ENCODE results near the gene ZNF317. TPM values are rescaled to one million over a fixed set of nuclear protein-coding genes. Genes with fewer than 3 reads are reported as not detected.

ZNF317 gene
- polyA plus RNA-seq, 1 experiment = 16.2 TPM

GRCh38 chr19:9165261-9165660 is 25.1 kb downstream of the ZNF317 start:
- no peaks in the 10 kb centered on the region for H3K27me3 ChIP-seq (ENCODE audit: control insufficient read depth, insufficient read depth, low read length)
- H3K36me3 ChIP-seq (ENCODE audit: control insufficient read depth, insufficient read depth, low read length) = peaks cover 10% of the 10 kb centered on the region
- TF ChIP-seq, protein P1, sequence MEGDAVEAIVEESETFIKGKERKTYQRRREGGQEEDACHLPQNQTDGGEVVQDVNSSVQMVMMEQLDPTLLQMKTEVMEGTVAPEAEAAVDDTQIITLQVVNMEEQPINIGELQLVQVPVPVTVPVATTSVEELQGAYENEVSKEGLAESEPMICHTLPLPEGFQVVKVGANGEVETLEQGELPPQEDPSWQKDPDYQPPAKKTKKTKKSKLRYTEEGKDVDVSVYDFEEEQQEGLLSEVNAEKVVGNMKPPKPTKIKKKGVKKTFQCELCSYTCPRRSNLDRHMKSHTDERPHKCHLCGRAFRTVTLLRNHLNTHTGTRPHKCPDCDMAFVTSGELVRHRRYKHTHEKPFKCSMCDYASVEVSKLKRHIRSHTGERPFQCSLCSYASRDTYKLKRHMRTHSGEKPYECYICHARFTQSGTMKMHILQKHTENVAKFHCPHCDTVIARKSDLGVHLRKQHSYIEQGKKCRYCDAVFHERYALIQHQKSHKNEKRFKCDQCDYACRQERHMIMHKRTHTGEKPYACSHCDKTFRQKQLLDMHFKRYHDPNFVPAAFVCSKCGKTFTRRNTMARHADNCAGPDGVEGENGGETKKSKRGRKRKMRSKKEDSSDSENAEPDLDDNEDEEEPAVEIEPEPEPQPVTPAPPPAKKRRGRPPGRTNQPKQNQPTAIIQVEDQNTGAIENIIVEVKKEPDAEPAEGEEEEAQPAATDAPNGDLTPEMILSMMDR (IDR thresholded peaks at IDR 0.05; ENCODE audit: insufficient read depth, low read depth, low read length) = no peak
- POLR2A ChIA-PET = no interaction called here
- CTCF ChIA-PET = no interaction called here
- no peak for DNase-seq (ENCODE audit: low read depth)
- H3K4me3 ChIP-seq (ENCODE audit: low read depth, low read length) = no peak overlapping the region

GRCh38 chr19:9166846-9167245 is 26.6 kb downstream of the ZNF317 start:
- no peaks in the 10 kb centered on the region for H3K36me3 ChIP-seq (ENCODE audit: control insufficient read depth, insufficient read depth, low read length)
- POLR2A ChIA-PET = no interaction called here
- no peak for DNase-seq (ENCODE audit: low read depth)
- TF ChIP-seq, protein P1 (IDR thresholded peaks at IDR 0.05; ENCODE audit: insufficient read depth, low read depth, low read length) = no peak
- CTCF ChIA-PET = no interaction called here
- no peak overlapping the region for H3K4me3 ChIP-seq (ENCODE audit: low read depth, low read length)
- no peaks in the 10 kb centered on the region for H3K27me3 ChIP-seq (ENCODE audit: control insufficient read depth, insufficient read depth, low read length)

GRCh38 chr19:9171393-9171991 is 31.3 kb downstream of the ZNF317 start:
- H3K27me3 ChIP-seq (ENCODE audit: control insufficient read depth, insufficient read depth, low read length) = no peaks in the 10 kb centered on the region
- ChIA-PET CTCF (no interaction called here), POLR2A (no interaction called here)
- TF ChIP-seq, protein P1 (IDR thresholded peaks at IDR 0.05; ENCODE audit: insufficient read depth, low read depth, low read length) = no peak
- H3K36me3 ChIP-seq (ENCODE audit: control insufficient read depth, insufficient read depth, low read length) = no peaks in the 10 kb centered on the region
- no peak for DNase-seq (ENCODE audit: low read depth)
- no peak overlapping the region for H3K4me3 ChIP-seq (ENCODE audit: low read depth, low read length)

GRCh38 chr19:9175326-9175725 is 35.1 kb downstream of the ZNF317 start:
- POLR2A ChIA-PET = no interaction called here
- Histone ChIP-seq H3K4me3 (ENCODE audit: low read depth, low read length) (no peak overlapping the region), H3K36me3 (ENCODE audit: control insufficient read depth, insufficient read depth, low read length) (no peaks in the 10 kb centered on the region), H3K27me3 (ENCODE audit: control insufficient read depth, insufficient read depth, low read length) (no peaks in the 10 kb centered on the region)
- no peak for DNase-seq (ENCODE audit: low read depth)
- TF ChIP-seq, protein P1 (IDR thresholded peaks at IDR 0.05; ENCODE audit: insufficient read depth, low read depth, low read length) = no peak
- CTCF ChIA-PET = no interaction called here

DNA sequence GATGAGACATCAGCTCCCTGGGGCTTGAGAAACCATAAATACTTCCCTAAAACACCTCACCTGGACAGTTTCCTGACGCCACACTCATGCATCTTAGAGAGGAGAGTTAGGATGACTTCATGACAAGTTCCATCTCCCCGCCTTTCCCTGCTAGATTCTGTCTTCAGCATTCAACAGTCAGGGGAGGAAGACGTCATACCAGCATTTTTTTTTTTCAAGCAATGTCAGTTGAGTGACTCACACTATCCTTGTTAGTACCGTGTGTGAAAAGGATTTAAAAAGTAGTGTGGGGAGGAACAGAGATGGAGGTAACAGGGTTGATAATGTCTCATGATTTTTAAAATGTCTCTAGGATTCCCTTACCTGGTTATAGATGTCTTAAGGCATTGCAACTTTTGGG is 38.7 kb downstream of the ZNF317 start, which contains the start of gene OR7D2:
Gene OR7D2 (plus strand): TSS at position 79 of the 400 bp plus-strand sequence. CDS start 6,803 bp downstream, outside the sequence.
- ChIA-PET POLR2A (no interaction called here), CTCF (no interaction called here)
- no peaks in the 10 kb centered on the region for H3K27me3 ChIP-seq (ENCODE audit: control insufficient read depth, insufficient read depth, low read length)
- DNase-seq (ENCODE audit: low read depth) = no peak
- no peaks in the 10 kb centered on the region for H3K36me3 ChIP-seq (ENCODE audit: control insufficient read depth, insufficient read depth, low read length)
- H3K4me3 ChIP-seq (ENCODE audit: low read depth, low read length) = no peak within 1 kb of the TSS
- TF ChIP-seq, protein P1 (IDR thresholded peaks at IDR 0.05; ENCODE audit: insufficient read depth, low read depth, low read length) = no peak
